ENCODE measurements around the gene KCTD21. TPM values are rescaled to one million over a fixed set of nuclear protein-coding genes. Genes with fewer than 3 reads are reported as not detected.

The KCTD21 gene
- total and polyA plus RNA-seq, 4 donors: 5.8 to 12.6 (median 9.2) TPM

DNA sequence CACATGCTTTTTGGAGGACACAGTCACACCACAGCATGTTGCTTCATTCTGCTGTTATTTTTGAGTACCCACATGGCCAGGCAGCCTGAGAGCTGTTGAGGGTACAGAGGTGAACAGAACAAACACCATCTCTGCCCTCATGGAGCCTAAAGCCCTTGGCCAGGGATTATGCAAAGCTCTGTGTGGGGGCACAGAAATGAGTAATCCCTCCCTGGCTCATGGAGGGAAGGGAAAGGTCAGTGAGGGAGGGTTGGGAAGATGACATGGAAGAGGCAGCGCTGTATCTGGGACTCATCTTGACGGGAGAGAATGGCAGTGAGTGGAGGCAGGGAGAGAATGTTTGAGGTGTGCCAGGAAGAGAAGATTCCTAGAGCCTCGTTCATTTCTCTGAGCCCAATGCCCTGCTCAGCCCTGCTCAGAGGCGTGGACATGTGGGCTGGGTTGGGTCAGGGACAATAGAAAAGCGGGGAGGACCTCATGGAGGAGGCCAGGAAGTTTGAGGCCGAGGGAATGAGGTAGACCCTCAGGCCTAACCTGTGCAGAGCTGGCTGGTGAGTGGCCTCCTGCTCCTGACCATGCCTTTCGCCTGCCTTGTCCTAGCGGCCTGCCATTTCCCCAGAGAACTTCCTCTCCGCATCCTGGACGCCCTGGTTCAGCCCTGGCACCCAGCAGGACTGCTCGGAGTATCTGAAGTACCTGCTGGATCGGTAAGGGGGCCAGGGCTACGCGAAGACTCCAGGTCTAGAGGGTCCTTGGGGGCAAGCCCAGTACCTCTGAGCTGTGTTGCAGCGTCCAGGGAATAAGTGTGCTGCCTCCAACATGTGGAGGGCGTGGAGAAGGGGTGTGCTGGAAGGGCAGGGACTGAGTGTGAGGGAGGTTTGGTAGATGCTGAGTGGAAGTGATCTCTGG lies 20.1 kb upstream of the KCTD21 start:
- H3K9me3 ChIP-seq (ENCODE audit: control insufficient read depth in 4 of 4, low read length in 3 of 4): no peaks in the 10 kb centered on the region
- H3K4me3 ChIP-seq (ENCODE audit: low read depth in 1 of 3, low read length in 3 of 3): no peak overlapping the region
- no peak for DNase-seq (ENCODE audit: low spot score)
- TF ChIP-seq TAF1 (conservative IDR thresholded peaks at IDR 0.05) (no peak), FOXA2 (IDR thresholded peaks at IDR 0.05) (no peak), NR2F2 (IDR thresholded peaks at IDR 0.05) (no peak), HNF4G (IDR thresholded peaks at IDR 0.05) (no peak), FOXA1 (IDR thresholded peaks at IDR 0.05) (no peak), HNF4A (conservative IDR thresholded peaks at IDR 0.05) (no peak), GABPA (IDR thresholded peaks at IDR 0.05 in 1 of 2, conservative IDR thresholded peaks at IDR 0.05 in 1 of 2) (no peak), SP1 (IDR thresholded peaks at IDR 0.05) (no peak), RAD21 (IDR thresholded peaks at IDR 0.05) (no peak), EGR1 (IDR thresholded peaks at IDR 0.05; ENCODE audit: low read depth in 2 of 2) (no peak), YY1 (IDR thresholded peaks at IDR 0.05) (no peak)
- TF ChIP-seq, protein P1, sequence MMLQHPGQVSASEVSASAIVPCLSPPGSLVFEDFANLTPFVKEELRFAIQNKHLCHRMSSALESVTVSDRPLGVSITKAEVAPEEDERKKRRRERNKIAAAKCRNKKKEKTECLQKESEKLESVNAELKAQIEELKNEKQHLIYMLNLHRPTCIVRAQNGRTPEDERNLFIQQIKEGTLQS (IDR thresholded peaks at IDR 0.05): no peak
- TF ChIP-seq, protein P2, sequence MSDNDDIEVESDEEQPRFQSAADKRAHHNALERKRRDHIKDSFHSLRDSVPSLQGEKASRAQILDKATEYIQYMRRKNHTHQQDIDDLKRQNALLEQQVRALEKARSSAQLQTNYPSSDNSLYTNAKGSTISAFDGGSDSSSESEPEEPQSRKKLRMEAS (IDR thresholded peaks at IDR 0.05): no peak
- TF ChIP-seq, protein P3, sequence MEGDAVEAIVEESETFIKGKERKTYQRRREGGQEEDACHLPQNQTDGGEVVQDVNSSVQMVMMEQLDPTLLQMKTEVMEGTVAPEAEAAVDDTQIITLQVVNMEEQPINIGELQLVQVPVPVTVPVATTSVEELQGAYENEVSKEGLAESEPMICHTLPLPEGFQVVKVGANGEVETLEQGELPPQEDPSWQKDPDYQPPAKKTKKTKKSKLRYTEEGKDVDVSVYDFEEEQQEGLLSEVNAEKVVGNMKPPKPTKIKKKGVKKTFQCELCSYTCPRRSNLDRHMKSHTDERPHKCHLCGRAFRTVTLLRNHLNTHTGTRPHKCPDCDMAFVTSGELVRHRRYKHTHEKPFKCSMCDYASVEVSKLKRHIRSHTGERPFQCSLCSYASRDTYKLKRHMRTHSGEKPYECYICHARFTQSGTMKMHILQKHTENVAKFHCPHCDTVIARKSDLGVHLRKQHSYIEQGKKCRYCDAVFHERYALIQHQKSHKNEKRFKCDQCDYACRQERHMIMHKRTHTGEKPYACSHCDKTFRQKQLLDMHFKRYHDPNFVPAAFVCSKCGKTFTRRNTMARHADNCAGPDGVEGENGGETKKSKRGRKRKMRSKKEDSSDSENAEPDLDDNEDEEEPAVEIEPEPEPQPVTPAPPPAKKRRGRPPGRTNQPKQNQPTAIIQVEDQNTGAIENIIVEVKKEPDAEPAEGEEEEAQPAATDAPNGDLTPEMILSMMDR (IDR thresholded peaks at IDR 0.05; ENCODE audit: low read depth, low read length, missing input control): no peak
- TF ChIP-seq, protein P4, sequence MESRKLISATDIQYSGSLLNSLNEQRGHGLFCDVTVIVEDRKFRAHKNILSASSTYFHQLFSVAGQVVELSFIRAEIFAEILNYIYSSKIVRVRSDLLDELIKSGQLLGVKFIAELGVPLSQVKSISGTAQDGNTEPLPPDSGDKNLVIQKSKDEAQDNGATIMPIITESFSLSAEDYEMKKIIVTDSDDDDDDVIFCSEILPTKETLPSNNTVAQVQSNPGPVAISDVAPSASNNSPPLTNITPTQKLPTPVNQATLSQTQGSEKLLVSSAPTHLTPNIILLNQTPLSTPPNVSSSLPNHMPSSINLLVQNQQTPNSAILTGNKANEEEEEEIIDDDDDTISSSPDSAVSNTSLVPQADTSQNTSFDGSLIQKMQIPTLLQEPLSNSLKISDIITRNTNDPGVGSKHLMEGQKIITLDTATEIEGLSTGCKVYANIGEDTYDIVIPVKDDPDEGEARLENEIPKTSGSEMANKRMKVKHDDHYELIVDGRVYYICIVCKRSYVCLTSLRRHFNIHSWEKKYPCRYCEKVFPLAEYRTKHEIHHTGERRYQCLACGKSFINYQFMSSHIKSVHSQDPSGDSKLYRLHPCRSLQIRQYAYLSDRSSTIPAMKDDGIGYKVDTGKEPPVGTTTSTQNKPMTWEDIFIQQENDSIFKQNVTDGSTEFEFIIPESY (IDR thresholded peaks at IDR 0.05): no peak
- no peaks in the 10 kb centered on the region for H3K27me3 ChIP-seq (ENCODE audit: control insufficient read depth in 4 of 4, insufficient read depth in 4 of 4, low read length in 3 of 4)
- WGBS: 97% methylated on average over 16 of the region's 16 CpGs
- peaks cover 6 to 33% (median 11%) of the 10 kb centered on the region in 4 donors for H3K36me3 ChIP-seq (ENCODE audit: control insufficient read depth in 4 of 4, insufficient read depth in 3 of 4, low read depth in 1 of 4, low read length in 3 of 4)
- H3K4me1 ChIP-seq (ENCODE audit: control insufficient read depth in 4 of 4, insufficient read depth in 4 of 4, low read length in 3 of 4): no peaks in the 10 kb centered on the region
- H3K27ac ChIP-seq (ENCODE audit: low read depth in 1 of 2, low read length in 2 of 2): no peak overlapping the region
- H3K9ac ChIP-seq (ENCODE audit: low read depth in 1 of 2, low read length in 2 of 2): no peak overlapping the region

DNA sequence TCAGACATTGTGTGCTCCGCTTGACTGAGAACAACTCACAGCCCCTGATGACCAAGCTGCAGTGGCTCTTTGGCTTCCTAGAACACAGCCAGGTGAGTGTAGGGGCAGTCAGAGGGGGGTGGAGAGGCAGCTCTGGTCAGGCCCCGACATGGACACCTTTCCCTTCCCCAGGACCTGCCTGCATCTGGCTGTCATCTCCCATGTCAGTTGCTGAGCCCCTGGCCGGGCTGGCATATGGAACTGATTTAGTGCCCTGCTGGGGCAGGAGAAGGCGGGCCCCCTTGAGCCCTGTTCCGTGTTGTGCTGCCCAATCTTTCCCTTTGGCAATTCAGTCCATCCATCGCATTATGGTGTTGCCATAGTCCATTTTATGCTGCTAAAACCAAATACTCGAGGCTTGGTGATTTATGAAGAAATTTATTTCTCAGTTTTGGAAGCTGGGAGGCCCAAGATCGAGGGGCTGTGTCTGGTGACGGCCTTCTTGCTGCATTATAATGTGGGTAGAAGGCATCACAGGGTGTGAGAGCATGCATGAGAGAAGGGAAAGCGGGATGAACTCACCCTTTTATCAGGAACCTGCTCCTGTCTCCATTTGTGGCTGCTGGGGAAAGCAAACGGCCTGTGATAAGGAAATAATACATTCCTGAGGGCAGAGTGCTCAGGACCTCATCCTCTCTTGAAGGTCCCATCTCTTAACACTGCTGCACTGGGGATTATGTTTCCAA lies 19.3 kb upstream of the KCTD21 start:
- DNase-seq (ENCODE audit: low spot score): no peak
- TF ChIP-seq, protein P5, sequence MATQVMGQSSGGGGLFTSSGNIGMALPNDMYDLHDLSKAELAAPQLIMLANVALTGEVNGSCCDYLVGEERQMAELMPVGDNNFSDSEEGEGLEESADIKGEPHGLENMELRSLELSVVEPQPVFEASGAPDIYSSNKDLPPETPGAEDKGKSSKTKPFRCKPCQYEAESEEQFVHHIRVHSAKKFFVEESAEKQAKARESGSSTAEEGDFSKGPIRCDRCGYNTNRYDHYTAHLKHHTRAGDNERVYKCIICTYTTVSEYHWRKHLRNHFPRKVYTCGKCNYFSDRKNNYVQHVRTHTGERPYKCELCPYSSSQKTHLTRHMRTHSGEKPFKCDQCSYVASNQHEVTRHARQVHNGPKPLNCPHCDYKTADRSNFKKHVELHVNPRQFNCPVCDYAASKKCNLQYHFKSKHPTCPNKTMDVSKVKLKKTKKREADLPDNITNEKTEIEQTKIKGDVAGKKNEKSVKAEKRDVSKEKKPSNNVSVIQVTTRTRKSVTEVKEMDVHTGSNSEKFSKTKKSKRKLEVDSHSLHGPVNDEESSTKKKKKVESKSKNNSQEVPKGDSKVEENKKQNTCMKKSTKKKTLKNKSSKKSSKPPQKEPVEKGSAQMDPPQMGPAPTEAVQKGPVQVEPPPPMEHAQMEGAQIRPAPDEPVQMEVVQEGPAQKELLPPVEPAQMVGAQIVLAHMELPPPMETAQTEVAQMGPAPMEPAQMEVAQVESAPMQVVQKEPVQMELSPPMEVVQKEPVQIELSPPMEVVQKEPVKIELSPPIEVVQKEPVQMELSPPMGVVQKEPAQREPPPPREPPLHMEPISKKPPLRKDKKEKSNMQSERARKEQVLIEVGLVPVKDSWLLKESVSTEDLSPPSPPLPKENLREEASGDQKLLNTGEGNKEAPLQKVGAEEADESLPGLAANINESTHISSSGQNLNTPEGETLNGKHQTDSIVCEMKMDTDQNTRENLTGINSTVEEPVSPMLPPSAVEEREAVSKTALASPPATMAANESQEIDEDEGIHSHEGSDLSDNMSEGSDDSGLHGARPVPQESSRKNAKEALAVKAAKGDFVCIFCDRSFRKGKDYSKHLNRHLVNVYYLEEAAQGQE (IDR thresholded peaks at IDR 0.05): no peak
- TF ChIP-seq GABPA (IDR thresholded peaks at IDR 0.05 in 1 of 2, conservative IDR thresholded peaks at IDR 0.05 in 1 of 2): no peak
- no peak for TF ChIP-seq TAF1 (conservative IDR thresholded peaks at IDR 0.05)
- TF ChIP-seq, protein P2 (IDR thresholded peaks at IDR 0.05): no peak
- TF ChIP-seq JUND (IDR thresholded peaks at IDR 0.05): no peak
- no peak for TF ChIP-seq FOXA2 (IDR thresholded peaks at IDR 0.05)
- no peak for TF ChIP-seq SP1 (IDR thresholded peaks at IDR 0.05)
- TF ChIP-seq YY1 (IDR thresholded peaks at IDR 0.05): no peak
- TF ChIP-seq, protein P3 (IDR thresholded peaks at IDR 0.05; ENCODE audit: low read depth, low read length, missing input control): no peak
- TF ChIP-seq FOXA1 (IDR thresholded peaks at IDR 0.05): no peak
- no peak for TF ChIP-seq RXRA (IDR thresholded peaks at IDR 0.05)
- no peak for TF ChIP-seq HNF4G (IDR thresholded peaks at IDR 0.05)
- TF ChIP-seq NR2F2 (IDR thresholded peaks at IDR 0.05): no peak
- Histone ChIP-seq H3K36me3 (ENCODE audit: control insufficient read depth in 4 of 4, insufficient read depth in 3 of 4, low read depth in 1 of 4, low read length in 3 of 4) (peaks cover 6 to 33% (median 10%) of the 10 kb centered on the region in 4 donors), H3K4me3 (ENCODE audit: low read depth in 1 of 3, low read length in 3 of 3) (no peak overlapping the region), H3K27me3 (ENCODE audit: control insufficient read depth in 4 of 4, insufficient read depth in 4 of 4, low read length in 3 of 4) (no peaks in the 10 kb centered on the region), H3K27ac (ENCODE audit: low read depth in 1 of 2, low read length in 2 of 2) (no peak overlapping the region), H3K4me1 (ENCODE audit: control insufficient read depth in 4 of 4, insufficient read depth in 4 of 4, low read length in 3 of 4) (no peaks in the 10 kb centered on the region), H3K9me3 (ENCODE audit: control insufficient read depth in 4 of 4, low read length in 3 of 4) (no peaks in the 10 kb centered on the region), H3K9ac (ENCODE audit: low read depth in 1 of 2, low read length in 2 of 2) (no peak overlapping the region)
- WGBS: 94% methylated on average over 11 of the region's 11 CpGs
